Islet of Langerhans (tissue), 1 donor: Measurements from ENCODE around the gene NTN5.

Source experiments
- FAIRE-seq: peaks from one replicate; lab custom pipeline; 2011; peaks lifted over from hg19 to GRCh38; lab: Jason Lieb, UNC

NTN5 gene

GRCh38 chr19:48614436-48615230 lies 58.2 kb downstream of the NTN5 start, which contains the start of gene FAM83E:
Gene FAM83E (minus strand): TSS chr19:48615076. CDS start chr19:48613372, 1,704 bp downstream.
- FAIRE-seq: no peak

- FAIRE-seq: no peak
Measured at GRCh38 chr19:48613852-48614435, 58.9 kb downstream of the NTN5 start.

DNA sequence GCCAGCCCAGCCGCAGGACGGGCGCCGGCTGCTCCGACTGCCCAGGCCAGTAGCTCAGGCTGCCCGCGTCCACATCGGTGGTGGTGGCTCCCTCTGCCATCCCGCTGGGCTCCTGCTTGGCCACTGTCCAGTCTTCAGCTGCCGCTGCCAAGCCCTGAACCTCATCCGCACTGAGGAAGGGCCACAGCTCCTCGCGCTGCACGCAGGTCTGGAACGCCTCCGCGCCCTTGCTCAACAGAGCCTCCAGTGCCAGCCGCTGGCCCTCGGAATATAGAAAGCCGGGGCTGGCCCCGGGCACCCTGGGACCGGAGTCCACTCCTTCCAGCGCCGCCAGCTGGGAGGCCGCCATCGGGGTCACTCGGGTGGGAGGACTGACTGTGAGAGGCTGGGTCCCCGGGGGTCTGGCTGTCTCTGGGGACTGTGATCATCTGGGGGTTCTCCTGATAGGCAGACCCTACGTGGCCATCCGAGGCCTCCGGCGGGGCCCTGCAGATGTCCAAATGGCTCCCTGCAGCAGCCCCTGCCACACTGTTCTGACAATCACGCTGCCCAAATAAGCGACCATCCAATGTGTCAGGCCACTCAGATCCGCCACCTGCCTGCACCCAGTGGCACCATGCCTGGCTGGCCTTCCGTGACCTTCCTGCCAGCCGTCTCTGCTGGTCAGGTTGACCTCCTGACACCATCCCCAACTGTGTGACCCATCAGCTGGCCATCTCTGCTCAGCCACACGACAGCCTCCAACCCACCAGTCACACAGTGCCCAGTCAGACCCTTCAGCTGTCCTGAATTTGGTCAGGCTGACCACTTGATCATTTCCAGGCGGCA lies 59.6 kb downstream of the NTN5 start:
- no peak for FAIRE-seq

GRCh38 chr19:48611872-48612271 lies 60.9 kb downstream of the NTN5 start:
- no peak for FAIRE-seq
